ENCODE measurements around the gene LRMDA. TPM values are rescaled to one million over a fixed set of nuclear protein-coding genes. Genes with fewer than 3 reads are reported as not detected.

LRMDA gene
- total and polyA plus RNA-seq, 4 experiments from 2014 or later: not detected

DNA sequence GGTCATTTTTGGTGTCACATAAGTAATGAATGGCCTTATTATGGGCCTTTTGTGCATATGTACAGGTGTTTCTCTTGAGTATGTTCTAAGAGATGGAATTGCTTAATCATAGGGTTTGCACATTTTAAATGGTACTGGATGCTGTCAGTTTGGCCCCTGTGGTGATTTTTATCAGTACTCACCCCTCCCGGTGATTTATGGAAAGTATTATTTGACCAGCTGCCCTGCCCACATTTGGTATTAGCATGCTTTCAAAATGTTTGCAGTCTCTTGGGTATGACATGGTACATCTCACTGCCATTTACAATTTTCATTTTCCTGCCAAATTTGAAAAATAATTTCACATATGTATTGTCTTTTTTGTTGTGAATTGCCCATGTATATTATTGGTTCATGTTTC lies 427.7 kb downstream of the LRMDA start:
- Mint-ChIP-seq H3K27me3 (peaks cover 0 to 3% of the 10 kb centered on the region in 2 donors), H3K4me3 (no peak overlapping the region), H3K4me1 (no peaks in the 10 kb centered on the region), H3K9me3 (peaks cover 0 to 3% (median 0%) of the 10 kb centered on the region in 8 donors), H3K27ac (no peak overlapping the region), H3K36me3 (no peaks in the 10 kb centered on the region)
- CTCF ChIA-PET (ENCODE audit: partially characterized antibody): interaction anchor here (1.1 kb wide), 1 partner anchor 12 kb away, joined by 3 read pairs; no protein-coding TSS in a partner anchor
- intact Hi-C loops (cut with micrococcal nuclease): no loop called here
- Histone ChIP-seq H3K36me3 (ENCODE audit: insufficient read depth, low read length) (no peaks in the 10 kb centered on the region), H3K4me3 (ENCODE audit: low read length in 2 of 2) (no peak overlapping the region), H3K9me3 (ENCODE audit: control insufficient read depth in 1 of 2, low read length in 2 of 2) (no peaks in the 10 kb centered on the region), H3K4me1 (ENCODE audit: insufficient read depth, low read length) (no peaks in the 10 kb centered on the region), H3K27ac (ENCODE audit: low read depth, low read length) (no peak overlapping the region), H3K27me3 (ENCODE audit: insufficient read depth, low read length) (no peaks in the 10 kb centered on the region)
- POLR2A ChIA-PET (ENCODE audit: partially characterized antibody): no interaction called here
- DNase-seq: no peak

DNA sequence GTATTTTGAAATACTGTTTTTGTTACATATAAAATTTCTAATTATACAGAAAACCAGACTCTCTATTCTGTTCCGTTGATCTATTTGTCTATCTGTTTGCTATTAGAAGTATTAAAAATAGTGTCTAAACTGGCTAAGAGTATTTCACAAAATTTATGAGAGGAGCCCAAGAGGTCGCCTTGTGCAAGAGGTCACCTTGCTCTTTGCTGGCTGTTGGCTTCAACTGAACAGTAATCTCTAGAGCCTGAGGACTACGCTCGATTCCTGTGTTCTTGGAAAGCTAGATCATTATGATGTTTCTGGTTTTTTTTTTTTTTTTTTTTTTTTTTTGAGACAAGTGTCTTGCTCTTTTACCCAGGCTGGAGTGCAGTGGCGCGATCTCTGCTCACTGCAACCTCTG lies 428.6 kb downstream of the LRMDA start:
- Mint-ChIP-seq H3K27me3 (peaks cover 0 to 3% of the 10 kb centered on the region in 2 donors), H3K27ac (no peak overlapping the region), H3K36me3 (no peaks in the 10 kb centered on the region), H3K4me1 (no peaks in the 10 kb centered on the region), H3K4me3 (no peak overlapping the region), H3K9me3 (peaks cover 0 to 3% (median 0%) of the 10 kb centered on the region in 8 donors)
- CTCF ChIA-PET (ENCODE audit: partially characterized antibody): no interaction called here
- Histone ChIP-seq H3K27me3 (ENCODE audit: insufficient read depth, low read length) (no peaks in the 10 kb centered on the region), H3K9me3 (ENCODE audit: control insufficient read depth in 1 of 2, low read length in 2 of 2) (no peaks in the 10 kb centered on the region), H3K4me1 (ENCODE audit: insufficient read depth, low read length) (no peaks in the 10 kb centered on the region), H3K36me3 (ENCODE audit: insufficient read depth, low read length) (no peaks in the 10 kb centered on the region), H3K27ac (ENCODE audit: low read depth, low read length) (no peak overlapping the region), H3K4me3 (ENCODE audit: low read length in 2 of 2) (no peak overlapping the region)
- DNase-seq: no peak
- POLR2A ChIA-PET (ENCODE audit: partially characterized antibody): no interaction called here
- intact Hi-C loops (cut with micrococcal nuclease): no loop called here

DNA sequence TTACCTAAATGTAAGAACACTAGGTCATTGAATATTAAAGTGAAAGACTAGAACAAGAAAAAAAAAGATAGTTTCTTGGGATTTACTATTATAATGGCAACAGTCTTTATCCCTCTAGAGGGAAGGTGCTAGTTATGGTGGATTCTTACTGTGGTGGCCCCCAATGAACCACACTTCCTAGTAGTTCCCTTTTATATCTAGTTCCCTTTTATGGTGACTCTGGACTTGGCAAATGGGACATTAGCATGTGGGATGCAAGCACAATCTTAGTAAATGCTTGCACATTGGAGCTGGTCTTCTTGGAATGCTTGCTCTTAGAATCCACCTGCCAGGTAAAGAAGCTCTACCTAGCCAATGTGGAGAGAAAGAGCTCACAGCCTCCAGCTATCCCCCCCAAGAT lies 430.2 kb downstream of the LRMDA start:
- H3K4me1 ChIP-seq (ENCODE audit: insufficient read depth, low read length): no peaks in the 10 kb centered on the region
- H3K27me3 ChIP-seq (ENCODE audit: insufficient read depth, low read length): no peaks in the 10 kb centered on the region
- H3K27ac ChIP-seq (ENCODE audit: low read depth, low read length): no peak overlapping the region
- Mint-ChIP-seq H3K9me3 (peaks cover 0 to 2% (median 0%) of the 10 kb centered on the region in 8 donors), H3K27ac (no peak overlapping the region), H3K27me3 (peaks cover 0 to 3% of the 10 kb centered on the region in 2 donors), H3K4me1 (no peaks in the 10 kb centered on the region), H3K4me3 (no peak overlapping the region), H3K36me3 (no peaks in the 10 kb centered on the region)
- DNase-seq: no peak
- H3K36me3 ChIP-seq (ENCODE audit: insufficient read depth, low read length): no peaks in the 10 kb centered on the region
- CTCF ChIA-PET (ENCODE audit: partially characterized antibody): no interaction called here
- POLR2A ChIA-PET (ENCODE audit: partially characterized antibody): no interaction called here
- H3K4me3 ChIP-seq (ENCODE audit: low read length in 2 of 2): no peak overlapping the region
- intact Hi-C loops (cut with micrococcal nuclease): no loop called here
- no peaks in the 10 kb centered on the region for H3K9me3 ChIP-seq (ENCODE audit: control insufficient read depth in 1 of 2, low read length in 2 of 2)

DNA sequence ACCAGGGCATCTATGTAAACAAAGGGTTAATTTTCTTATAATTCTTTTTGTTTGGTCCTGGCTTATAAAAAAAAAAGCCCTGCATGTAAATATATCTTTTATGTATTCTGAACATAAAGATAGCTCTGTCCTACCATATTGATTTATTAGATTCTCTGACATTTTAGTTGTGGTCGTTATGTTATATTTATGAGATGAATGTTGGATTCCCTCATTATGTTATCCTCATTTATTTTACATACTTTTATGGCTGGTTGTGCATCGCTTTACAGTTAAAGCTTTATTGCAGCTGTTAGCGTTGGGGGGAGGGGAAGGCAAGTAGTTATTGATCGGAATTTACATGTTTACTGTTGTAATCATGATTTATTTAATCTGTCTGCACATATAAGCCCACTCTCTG lies 431.5 kb downstream of the LRMDA start:
- DNase-seq: no peak
- H3K4me3 ChIP-seq (ENCODE audit: low read length in 2 of 2): no peak overlapping the region
- no peaks in the 10 kb centered on the region for H3K27me3 ChIP-seq (ENCODE audit: insufficient read depth, low read length)
- intact Hi-C loops (cut with micrococcal nuclease): no loop called here
- no peaks in the 10 kb centered on the region for H3K9me3 ChIP-seq (ENCODE audit: control insufficient read depth in 1 of 2, low read length in 2 of 2)
- Mint-ChIP-seq H3K9me3 (peaks cover 0 to 2% (median 0%) of the 10 kb centered on the region in 8 donors), H3K27ac (no peak overlapping the region), H3K27me3 (peaks cover under 1 to 3% of the 10 kb centered on the region in 2 donors), H3K4me3 (no peak overlapping the region), H3K36me3 (no peaks in the 10 kb centered on the region), H3K4me1 (no peaks in the 10 kb centered on the region)
- POLR2A ChIA-PET (ENCODE audit: partially characterized antibody): no interaction called here
- no peaks in the 10 kb centered on the region for H3K4me1 ChIP-seq (ENCODE audit: insufficient read depth, low read length)
- CTCF ChIA-PET (ENCODE audit: partially characterized antibody): no interaction called here
- no peaks in the 10 kb centered on the region for H3K36me3 ChIP-seq (ENCODE audit: insufficient read depth, low read length)
- no peak overlapping the region for H3K27ac ChIP-seq (ENCODE audit: low read depth, low read length)

DNA sequence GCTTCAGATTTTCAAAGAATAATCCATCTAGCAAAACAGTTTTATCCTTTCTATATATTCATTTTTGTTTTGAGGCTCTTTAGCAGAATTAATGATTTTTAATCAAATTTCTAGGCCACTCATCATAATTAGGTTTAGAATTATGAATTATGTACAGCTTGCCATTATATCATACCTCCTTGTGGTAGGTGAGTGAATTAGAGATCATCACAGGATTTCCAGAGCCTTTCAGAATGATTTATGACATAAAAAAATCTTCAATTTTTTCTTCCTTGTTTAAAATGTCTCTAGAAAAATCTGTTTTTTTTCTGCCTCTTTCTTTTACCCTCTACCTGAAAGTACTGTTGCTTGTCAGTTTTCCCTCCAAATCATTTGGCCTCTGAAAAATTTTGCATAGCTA lies 433.3 kb downstream of the LRMDA start:
- intact Hi-C loops (cut with micrococcal nuclease): no loop called here
- ChIA-PET CTCF (ENCODE audit: partially characterized antibody) (no interaction called here), POLR2A (ENCODE audit: partially characterized antibody) (no interaction called here)
- no peak overlapping the region for H3K4me3 ChIP-seq (ENCODE audit: low read length in 2 of 2)
- no peaks in the 10 kb centered on the region for H3K36me3 ChIP-seq (ENCODE audit: insufficient read depth, low read length)
- H3K9me3 ChIP-seq (ENCODE audit: control insufficient read depth in 1 of 2, low read length in 2 of 2): no peaks in the 10 kb centered on the region
- H3K9me3 Mint-ChIP-seq: peaks cover 0 to under 1% (median 0%) of the 10 kb centered on the region in 8 donors
- DNase-seq: no peak
- no peaks in the 10 kb centered on the region for H3K4me1 Mint-ChIP-seq
- no peak overlapping the region for H3K27ac Mint-ChIP-seq
- H3K27me3 Mint-ChIP-seq: peaks cover 1 to 2% of the 10 kb centered on the region in 2 donors
- no peak overlapping the region for H3K27ac ChIP-seq (ENCODE audit: low read depth, low read length)
- H3K27me3 ChIP-seq (ENCODE audit: insufficient read depth, low read length): no peaks in the 10 kb centered on the region
- H3K4me1 ChIP-seq (ENCODE audit: insufficient read depth, low read length): no peaks in the 10 kb centered on the region
- no peak overlapping the region for H3K4me3 Mint-ChIP-seq
- H3K36me3 Mint-ChIP-seq: no peaks in the 10 kb centered on the region

DNA sequence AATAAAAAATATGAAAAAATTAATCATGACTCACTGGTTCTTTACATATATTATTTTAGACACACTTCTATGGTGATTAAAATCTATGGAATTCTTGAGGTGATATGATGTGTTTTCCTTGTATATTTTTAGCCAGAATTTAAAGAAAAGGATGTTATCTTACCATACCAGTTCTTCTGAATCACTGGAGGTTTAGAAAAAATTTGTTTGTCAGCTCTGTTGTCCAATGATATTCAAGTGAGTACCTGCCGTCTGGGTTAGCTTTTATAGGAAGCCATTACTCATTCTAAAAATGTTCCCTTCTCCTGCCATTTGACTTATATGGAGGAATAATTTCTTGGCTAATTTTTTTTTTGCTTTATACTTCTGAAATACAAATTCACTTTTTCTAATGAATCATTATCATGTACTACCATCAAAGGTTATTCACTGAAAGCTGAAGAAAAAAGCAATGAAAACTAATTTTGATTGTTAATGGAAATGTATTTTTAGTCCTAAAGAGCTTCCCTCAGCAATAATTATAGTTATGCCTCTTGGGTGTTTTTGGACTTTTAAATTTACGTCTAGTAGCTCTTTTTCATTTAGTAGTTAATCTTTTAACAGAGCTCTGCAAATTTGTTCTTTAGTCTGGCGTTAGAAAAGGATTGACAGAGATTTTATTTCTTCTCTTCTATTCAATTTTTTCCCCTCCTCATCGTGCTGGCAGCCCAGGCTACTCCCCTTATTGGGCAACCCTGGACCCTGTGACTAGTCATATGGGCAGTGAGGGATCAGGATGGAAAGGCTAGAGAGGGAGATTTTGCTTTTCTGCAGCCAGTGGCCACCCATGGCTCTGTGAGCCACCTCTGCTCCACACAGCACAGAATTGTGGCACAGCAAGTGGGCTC lies 434.2 kb downstream of the LRMDA start:
- Histone ChIP-seq H3K27me3 (ENCODE audit: insufficient read depth, low read length) (no peaks in the 10 kb centered on the region), H3K36me3 (ENCODE audit: insufficient read depth, low read length) (no peaks in the 10 kb centered on the region), H3K4me3 (ENCODE audit: low read length in 2 of 2) (no peak overlapping the region), H3K4me1 (ENCODE audit: insufficient read depth, low read length) (no peaks in the 10 kb centered on the region), H3K9me3 (ENCODE audit: control insufficient read depth in 1 of 2, low read length in 2 of 2) (no peaks in the 10 kb centered on the region), H3K27ac (ENCODE audit: low read depth, low read length) (no peak overlapping the region)
- Mint-ChIP-seq H3K4me3 (no peak overlapping the region), H3K27me3 (peaks cover 1 to 2% of the 10 kb centered on the region in 2 donors), H3K9me3 (peaks cover 0 to 2% (median 0%) of the 10 kb centered on the region in 8 donors), H3K4me1 (no peaks in the 10 kb centered on the region), H3K36me3 (no peaks in the 10 kb centered on the region), H3K27ac (no peak overlapping the region)
- CTCF ChIA-PET (ENCODE audit: partially characterized antibody): no interaction called here
- POLR2A ChIA-PET (ENCODE audit: partially characterized antibody): no interaction called here
- no peak for DNase-seq
- intact Hi-C loops (cut with micrococcal nuclease): no loop called here

DNA sequence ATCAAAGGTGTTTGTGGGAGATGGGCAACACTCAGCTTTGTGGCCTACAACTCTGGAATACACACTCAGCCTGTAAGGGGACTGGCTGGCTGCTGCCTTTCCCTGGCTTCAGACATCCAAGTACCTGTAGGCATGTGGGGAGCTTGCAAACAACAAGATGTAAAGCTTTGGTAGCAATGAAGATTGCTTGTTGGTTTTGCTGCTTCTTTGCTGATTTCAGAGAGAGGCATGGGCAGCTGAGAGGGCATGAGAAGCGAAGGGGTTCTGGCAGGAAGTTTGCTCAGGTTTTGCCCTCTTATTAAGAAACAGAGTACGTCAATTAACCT lies 434.8 kb downstream of the LRMDA start:
- intact Hi-C loops (cut with micrococcal nuclease): no loop called here
- no peaks in the 10 kb centered on the region for H3K4me1 Mint-ChIP-seq

More for the DNA sequence above, 434.8 kb downstream of the LRMDA start:
- Histone ChIP-seq H3K4me1 (ENCODE audit: insufficient read depth, low read length) (no peaks in the 10 kb centered on the region), H3K27me3 (ENCODE audit: insufficient read depth, low read length) (no peaks in the 10 kb centered on the region), H3K4me3 (ENCODE audit: low read length in 2 of 2) (no peak overlapping the region), H3K27ac (ENCODE audit: low read depth, low read length) (no peak overlapping the region), H3K36me3 (ENCODE audit: insufficient read depth, low read length) (no peaks in the 10 kb centered on the region), H3K9me3 (ENCODE audit: control insufficient read depth in 1 of 2, low read length in 2 of 2) (no peaks in the 10 kb centered on the region)
- peaks cover 1 to 2% of the 10 kb centered on the region in 2 donors for H3K27me3 Mint-ChIP-seq
- ChIA-PET POLR2A (ENCODE audit: partially characterized antibody) (no interaction called here), CTCF (ENCODE audit: partially characterized antibody) (no interaction called here)
- no peak overlapping the region for H3K27ac Mint-ChIP-seq
- H3K36me3 Mint-ChIP-seq: no peaks in the 10 kb centered on the region
- no peak for DNase-seq
- H3K4me3 Mint-ChIP-seq: no peak overlapping the region
- peaks cover 0 to 4% (median 0%) of the 10 kb centered on the region in 8 donors for H3K9me3 Mint-ChIP-seq
